CD8-positive, alpha-beta memory T cell (primary cell): ENCODE data around the gene AKT1S1. TPM values are rescaled to one million over a fixed set of nuclear protein-coding genes. Genes with fewer than 3 reads are reported as not detected.
"Not testable (repeated sequence)": the region's sequence is repeated elsewhere in the genome, so short reads cannot be mapped to it uniquely, and the experiment has no call there.

Experiments
- CTCF ChIA-PET: fragments of 350-600 bp; sonication (Branson Sonifier 250); formaldehyde crosslinking; loops from one replicate; lab custom pipeline; 2021; ENCODE audit warnings: antibody characterized with exemption; lab: Charles Lee
- POLR2A ChIA-PET: fragments of 350-600 bp; sonication (Branson Sonifier 250); formaldehyde crosslinking; loops from one replicate; lab custom pipeline; 2021; ENCODE audit warnings: antibody characterized with exemption; lab: Charles Lee
- DNase-seq, 5 donors: peaks; one replicate each; pipeline versions ENCODE4 v3.0.0 to v3.0.0-alpha.2; 2020 to 2022; ENCODE audit warnings: mixed read lengths in 1 of 5
- H3K27ac ChIP-seq: one replicate; pipeline ENCODE4 v1.7.0; 2013; ENCODE audit warnings: low read depth, mild to moderate bottlenecking, low read length, moderate library complexity
- H3K27me3 ChIP-seq: 2 replicates; pipeline ENCODE4 v1.7.0; 2013; ENCODE audit warnings: low read length, mild to moderate bottlenecking; ENCODE audit not compliant: insufficient read depth, poor library complexity, severe bottlenecking
- H3K36me3 ChIP-seq: 2 replicates; pipeline ENCODE4 v1.7.0; 2013; ENCODE audit warnings: mild to moderate bottlenecking, low read length, moderate library complexity; ENCODE audit not compliant: insufficient read depth
- H3K4me1 ChIP-seq: 2 replicates; pipeline ENCODE4 v1.7.0; 2013; ENCODE audit warnings: mild to moderate bottlenecking, low read length, moderate library complexity; ENCODE audit not compliant: insufficient read depth
- H3K4me3 ChIP-seq: 2 replicates; pipeline ENCODE4 v1.7.0; 2013; ENCODE audit warnings: mild to moderate bottlenecking, low read length
- H3K9me3 ChIP-seq: 2 replicates; pipeline ENCODE4 v1.7.0; 2013; ENCODE audit warnings: mild to moderate bottlenecking, low read length
- H3K27ac Mint-ChIP-seq, 8 donors: one replicate each; pipeline ENCODE4 v1.8.0; 2020 to 2021; ENCODE audit warnings: mixed read lengths in 8 of 8, mild to moderate bottlenecking in 6 of 8, inconsistent platforms in 3 of 8, moderate library complexity in 3 of 8
- H3K27me3 Mint-ChIP-seq, 2 donors: one replicate each; pipeline ENCODE4 v1.8.0; 2020 to 2021; ENCODE audit warnings: mixed read lengths in 2 of 2, mild to moderate bottlenecking in 1 of 2, moderate library complexity in 1 of 2
- H3K36me3 Mint-ChIP-seq, 3 donors: one replicate each; pipeline ENCODE4 v1.8.0; 2020 to 2021; ENCODE audit warnings: mixed read lengths in 3 of 3, inconsistent platforms in 1 of 3, mild to moderate bottlenecking in 1 of 3
- H3K4me1 Mint-ChIP-seq, 3 donors: one replicate each; pipeline ENCODE4 v1.8.0; 2020 to 2021; ENCODE audit warnings: mixed read lengths in 3 of 3, inconsistent platforms in 1 of 3, mild to moderate bottlenecking in 1 of 3
- H3K4me3 Mint-ChIP-seq, 7 donors: one replicate each; pipeline ENCODE4 v1.8.0; 2020 to 2021; ENCODE audit warnings: mixed read lengths in 7 of 7, mild to moderate bottlenecking in 6 of 7, moderate library complexity in 4 of 7, inconsistent platforms in 2 of 7
- H3K9me3 Mint-ChIP-seq, 5 donors: one replicate each; pipeline ENCODE4 v1.8.0; 2020 to 2022; ENCODE audit warnings: mixed read lengths in 5 of 5, mild to moderate bottlenecking in 3 of 5, moderate library complexity in 2 of 5, inconsistent platforms in 1 of 5
- polyA plus RNA-seq: library from polyadenylated mRNA; unstranded; fragments of 300-500 nt; fragmentation: Illumina TruSeq; gene quantifications from one replicate; pipeline ENCODE4 v1.2.3, GENCODE V29; 2021
- total RNA-seq, 2 experiments: library from RNA; stranded (reverse); gene quantifications; one replicate each; pipeline ENCODE4 v1.2.3, GENCODE V29; 2021

AKT1S1 gene
- total and polyA plus RNA-seq, 3 experiments from 2014 or later = 4.7 to 33.6 (median 32.8) TPM

DNA sequence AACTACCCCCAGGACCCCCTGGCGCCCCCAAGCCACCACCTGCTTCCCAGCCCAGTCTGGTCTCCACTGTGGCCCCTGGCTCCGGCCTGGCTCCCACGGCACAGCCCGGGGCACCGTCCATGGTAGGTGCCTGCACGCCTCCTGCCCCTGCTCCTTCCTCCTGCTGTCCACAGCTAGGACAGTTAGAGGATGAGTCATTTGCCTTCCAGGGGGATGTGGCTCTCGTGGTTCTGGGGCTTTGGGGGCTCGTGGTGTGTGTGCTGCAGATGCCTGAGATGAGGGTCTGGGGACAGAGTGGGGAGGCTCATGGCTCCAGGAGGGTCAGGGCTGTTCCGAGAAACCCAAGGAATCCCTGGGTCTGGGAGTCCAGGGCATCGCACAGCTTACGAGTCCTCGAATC is 46.4 kb downstream of the AKT1S1 start:
- no peak overlapping the region for H3K27ac ChIP-seq
- Mint-ChIP-seq H3K4me3 (no peak overlapping the region), H3K4me1 (peaks cover 4 to 7% (median 7%) of the 10 kb centered on the region in 3 donors), H3K36me3 (peaks cover 2 to 72% (median 4%) of the 10 kb centered on the region in 3 donors), H3K27me3 (no peaks in the 10 kb centered on the region), H3K9me3 (no peaks in the 10 kb centered on the region), H3K27ac (no peak overlapping the region)
- H3K36me3 ChIP-seq = peaks cover 18% of the 10 kb centered on the region
- no peaks in the 10 kb centered on the region for H3K27me3 ChIP-seq
- no peak for DNase-seq
- no peaks in the 10 kb centered on the region for H3K4me1 ChIP-seq
- ChIA-PET CTCF (no interaction called here), POLR2A (no interaction called here)
- H3K9me3 ChIP-seq = no peaks in the 10 kb centered on the region
- H3K4me3 ChIP-seq = no peak overlapping the region

GRCh38 chr19:49829721-49830120 is 47.4 kb downstream of the AKT1S1 start:
- no peaks in the 10 kb centered on the region for H3K27me3 Mint-ChIP-seq
- POLR2A ChIA-PET = interaction anchor here (0.7 kb wide), 1 partner anchor 10 kb away, joined by 4 read pairs; no protein-coding TSS in a partner anchor
- no peak overlapping the region for H3K27ac Mint-ChIP-seq
- H3K4me3 Mint-ChIP-seq = no peak overlapping the region
- H3K4me1 Mint-ChIP-seq = peaks cover 4 to 7% (median 7%) of the 10 kb centered on the region in 3 donors
- H3K36me3 Mint-ChIP-seq = peaks cover 2 to 69% (median 4%) of the 10 kb centered on the region in 3 donors
- no peak overlapping the region for H3K27ac ChIP-seq
- no peak overlapping the region for H3K4me3 ChIP-seq
- no peaks in the 10 kb centered on the region for H3K9me3 Mint-ChIP-seq
- CTCF ChIA-PET = no interaction called here
- H3K9me3 ChIP-seq = no peaks in the 10 kb centered on the region
- no peaks in the 10 kb centered on the region for H3K4me1 ChIP-seq
- peaks cover 14% of the 10 kb centered on the region for H3K36me3 ChIP-seq
- no peaks in the 10 kb centered on the region for H3K27me3 ChIP-seq
- no peak for DNase-seq

DNA sequence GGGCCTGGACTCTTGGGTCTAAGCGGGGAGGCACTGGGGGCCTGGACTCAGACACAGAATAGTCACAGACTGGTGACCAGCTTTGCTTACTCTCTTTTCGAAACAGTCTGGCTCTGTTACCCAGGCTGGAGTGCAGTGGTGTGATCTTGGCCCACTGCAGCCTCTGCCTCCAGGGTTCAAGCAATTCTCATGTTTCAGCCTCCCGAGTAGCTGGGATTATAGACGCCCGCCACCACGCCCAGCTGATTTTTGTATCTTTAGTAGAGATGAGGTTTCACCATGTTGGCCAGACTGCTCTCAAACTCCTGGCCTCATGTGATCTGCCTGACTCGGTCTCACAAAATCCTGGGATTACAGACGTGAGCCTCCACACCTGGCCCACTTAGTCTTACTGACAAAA is 48.0 kb downstream of the AKT1S1 start:
- no peaks in the 10 kb centered on the region for H3K4me1 ChIP-seq
- no peak for DNase-seq
- ChIA-PET POLR2A (interaction anchor here (0.6 kb wide), 1 partner anchor 441 kb away, joined by 3 read pairs; the partner anchor contains the start of gene KASH5), CTCF (no interaction called here)
- H3K9me3 ChIP-seq = no peaks in the 10 kb centered on the region
- Mint-ChIP-seq H3K4me3 (no peak overlapping the region), H3K27me3 (no peaks in the 10 kb centered on the region), H3K27ac (no peak overlapping the region), H3K4me1 (peaks cover 4 to 10% (median 7%) of the 10 kb centered on the region in 3 donors), H3K36me3 (peaks cover 2 to 67% (median 4%) of the 10 kb centered on the region in 3 donors), H3K9me3 (no peaks in the 10 kb centered on the region)
- no peak overlapping the region for H3K27ac ChIP-seq
- H3K27me3 ChIP-seq = no peaks in the 10 kb centered on the region
- no peak overlapping the region for H3K4me3 ChIP-seq
- peaks cover 14% of the 10 kb centered on the region for H3K36me3 ChIP-seq

DNA sequence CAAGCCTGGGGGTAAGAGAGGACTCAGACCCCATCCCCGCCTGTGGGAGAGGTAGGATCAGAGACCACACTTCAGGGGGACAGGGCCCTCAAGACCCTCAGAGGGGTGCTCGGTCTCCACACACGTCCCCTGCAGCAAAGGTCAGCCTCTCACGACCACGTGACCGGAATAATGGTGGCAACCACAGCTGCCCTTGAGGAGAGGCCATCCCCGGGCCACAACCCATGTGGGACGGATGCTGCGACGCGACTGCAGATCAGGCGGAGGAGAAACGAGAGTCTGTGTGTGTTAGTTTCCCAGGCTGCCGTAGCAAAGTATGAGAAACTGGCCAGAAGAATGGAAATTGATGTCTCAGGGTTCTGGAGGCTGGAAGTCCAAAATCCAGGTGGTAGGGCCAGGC is 50.1 kb downstream of the AKT1S1 start:
- H3K4me1 ChIP-seq = no peaks in the 10 kb centered on the region
- H3K27ac ChIP-seq = no peak overlapping the region
- no peaks in the 10 kb centered on the region for H3K27me3 ChIP-seq
- no peak overlapping the region for H3K4me3 ChIP-seq
- no peak for DNase-seq
- no peak overlapping the region for H3K27ac Mint-ChIP-seq
- H3K4me3 Mint-ChIP-seq = no peak overlapping the region
- ChIA-PET CTCF (no interaction called here), POLR2A (no interaction called here)
- H3K36me3 ChIP-seq = peaks cover 5% of the 10 kb centered on the region
- no peaks in the 10 kb centered on the region for H3K9me3 Mint-ChIP-seq
- no peaks in the 10 kb centered on the region for H3K9me3 ChIP-seq
- no peaks in the 10 kb centered on the region for H3K27me3 Mint-ChIP-seq
- H3K4me1 Mint-ChIP-seq = peaks cover 6 to 11% (median 8%) of the 10 kb centered on the region in 3 donors
- H3K36me3 Mint-ChIP-seq = peaks cover 0 to 60% (median 0%) of the 10 kb centered on the region in 3 donors

DNA sequence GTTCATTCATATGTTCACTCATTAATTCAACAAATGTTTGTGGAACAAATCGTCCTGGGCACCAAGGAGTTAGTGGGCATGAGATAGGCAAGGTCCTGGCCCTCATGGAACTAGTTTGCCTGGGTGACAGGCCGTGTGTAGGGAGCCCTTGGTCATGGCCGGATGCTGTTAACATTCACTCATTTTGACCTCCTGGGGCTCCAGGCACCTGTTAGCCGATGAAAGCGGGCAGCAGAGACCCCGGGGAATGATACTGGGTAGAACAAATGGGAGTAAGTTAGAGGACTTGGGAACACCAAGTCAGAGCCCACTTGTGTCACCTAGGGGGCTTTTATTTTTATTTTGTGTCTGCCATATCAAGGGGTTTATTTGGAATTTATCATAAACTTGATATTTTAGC is 52.5 kb downstream of the AKT1S1 start:
- Histone ChIP-seq H3K36me3 (no peaks in the 10 kb centered on the region), H3K4me1 (peaks cover under 1% of the 10 kb centered on the region), H3K4me3 (no peak overlapping the region), H3K27ac (no peak overlapping the region), H3K27me3 (no peaks in the 10 kb centered on the region), H3K9me3 (no peaks in the 10 kb centered on the region)
- peaks cover 10 to 22% (median 16%) of the 10 kb centered on the region in 3 donors for H3K4me1 Mint-ChIP-seq
- H3K27me3 Mint-ChIP-seq = no peaks in the 10 kb centered on the region
- POLR2A ChIA-PET = no interaction called here
- DNase-seq = no peak
- peaks cover 0 to 54% (median 3%) of the 10 kb centered on the region in 3 donors for H3K36me3 Mint-ChIP-seq
- H3K4me3 Mint-ChIP-seq = no peak overlapping the region
- H3K9me3 Mint-ChIP-seq = no peaks in the 10 kb centered on the region
- CTCF ChIA-PET = no interaction called here
- no peak overlapping the region for H3K27ac Mint-ChIP-seq

DNA sequence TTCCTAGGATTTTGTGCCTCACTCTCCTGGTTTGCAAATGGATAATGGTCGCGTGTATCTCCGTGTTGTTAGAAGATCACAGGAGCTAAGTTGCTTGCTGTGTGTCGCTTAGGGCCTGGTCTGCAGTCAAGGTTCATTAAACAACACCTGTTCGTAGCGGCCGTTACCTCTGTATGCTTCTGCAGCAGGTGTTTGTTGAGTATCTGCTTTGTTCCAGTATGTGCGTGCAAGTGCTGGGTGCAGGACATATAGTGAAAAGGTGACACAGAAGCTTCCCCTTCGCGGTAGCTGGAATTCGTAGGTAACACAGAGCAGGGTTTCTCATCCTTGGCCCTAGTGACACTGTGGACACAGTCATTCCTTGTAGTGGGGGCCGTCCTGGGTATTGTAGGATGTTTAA is 53.7 kb downstream of the AKT1S1 start:
- H3K36me3 Mint-ChIP-seq = peaks cover 0 to 50% (median 3%) of the 10 kb centered on the region in 3 donors
- POLR2A ChIA-PET = no interaction called here

GRCh38 chr19:49820125-49820524 is 57.0 kb downstream of the AKT1S1 start:
- H3K27ac Mint-ChIP-seq = peak overlapping the region in 2 of 8 donors; percentile 66 to 100
- no peak overlapping the region for H3K4me3 ChIP-seq
- peaks cover 20% of the 10 kb centered on the region for H3K4me1 ChIP-seq
- POLR2A ChIA-PET = no interaction called here
- DNase-seq = no peak
- no peaks in the 10 kb centered on the region for H3K9me3 Mint-ChIP-seq
- H3K27ac ChIP-seq = peak overlapping the region; percentile 38
- H3K9me3 ChIP-seq = no peaks in the 10 kb centered on the region
- peak overlapping the region; percentile 24 to 100 (median 62) for H3K4me3 Mint-ChIP-seq
- H3K36me3 ChIP-seq = no peaks in the 10 kb centered on the region
- peaks cover 0 to 10% of the 10 kb centered on the region in 2 donors for H3K27me3 Mint-ChIP-seq
- CTCF ChIA-PET = no interaction called here
- H3K27me3 ChIP-seq = no peaks in the 10 kb centered on the region
- H3K36me3 Mint-ChIP-seq = peaks cover 0 to 46% (median 3%) of the 10 kb centered on the region in 3 donors
- peaks cover 23 to 41% (median 35%) of the 10 kb centered on the region in 3 donors for H3K4me1 Mint-ChIP-seq

More for the DNA sequence above, 53.7 kb downstream of the AKT1S1 start:
- peak overlapping the region in 1 of 7 donors; percentile 65 for H3K4me3 Mint-ChIP-seq
- no peaks in the 10 kb centered on the region for H3K27me3 Mint-ChIP-seq
- peak overlapping the region in 1 of 8 donors; percentile 14 for H3K27ac Mint-ChIP-seq
- Histone ChIP-seq H3K4me1 (peaks cover 12% of the 10 kb centered on the region), H3K27me3 (no peaks in the 10 kb centered on the region), H3K36me3 (no peaks in the 10 kb centered on the region), H3K27ac (no peak overlapping the region), H3K9me3 (no peaks in the 10 kb centered on the region), H3K4me3 (no peak overlapping the region)
- no peak for DNase-seq
- CTCF ChIA-PET = no interaction called here
- peaks cover 20 to 31% (median 25%) of the 10 kb centered on the region in 3 donors for H3K4me1 Mint-ChIP-seq
- no peaks in the 10 kb centered on the region for H3K9me3 Mint-ChIP-seq

DNA sequence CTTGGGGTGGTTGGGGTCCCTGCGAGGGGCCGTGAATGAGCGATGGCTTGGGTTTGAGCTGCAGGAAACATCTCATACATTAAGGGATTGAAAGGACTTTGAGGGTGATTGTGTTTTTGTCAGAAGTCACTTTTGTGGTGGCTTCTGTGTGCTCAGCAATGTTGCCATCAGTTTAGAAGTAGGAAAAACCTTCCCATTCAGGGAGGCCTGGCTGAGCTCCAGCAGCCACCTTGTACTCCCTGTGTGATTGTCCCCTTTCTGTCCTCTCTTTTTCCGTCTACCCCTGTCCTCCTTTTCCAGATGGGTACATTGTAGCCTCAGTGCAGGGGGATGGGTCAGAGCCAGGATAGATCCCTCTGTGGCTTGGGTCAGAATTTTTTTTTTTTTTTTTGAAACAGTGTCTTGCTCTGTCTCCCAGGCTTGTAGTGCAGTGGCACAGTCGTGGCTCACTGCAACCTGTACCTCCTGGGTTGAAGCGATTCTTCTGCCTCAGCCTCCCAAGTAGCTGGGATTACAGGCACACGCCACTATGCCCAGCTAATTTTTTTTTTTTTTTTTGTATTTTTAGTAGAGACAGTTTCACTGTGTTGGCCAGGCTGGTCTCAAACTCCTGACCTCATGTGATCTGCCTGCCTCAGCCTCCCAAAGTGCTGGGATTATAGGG is 57.6 kb downstream of the AKT1S1 start:
- Mint-ChIP-seq H3K36me3 (peaks cover 0 to 42% (median 3%) of the 10 kb centered on the region in 3 donors), H3K4me3 (peak overlapping the region; percentile 93 to 100 (median 99)), H3K27me3 (peaks cover 0 to 10% of the 10 kb centered on the region in 2 donors), H3K4me1 (peaks cover 24 to 42% (median 37%) of the 10 kb centered on the region in 3 donors), H3K27ac (peak overlapping the region; percentile 52 to 100 (median 100))
- POLR2A ChIA-PET = interaction anchor here (0.7 to 1.9 kb wide), 2 partner anchors 48 to 53 kb away, joined by 4 to 6 read pairs; no protein-coding TSS in a partner anchor
- DNase-seq, H3K27me3 ChIP-seq, H3K9me3 ChIP-seq, H3K9me3 Mint-ChIP-seq, H3K36me3 ChIP-seq: not testable (repeated sequence)
- peak overlapping the region; percentile 86 for H3K4me3 ChIP-seq
- CTCF ChIA-PET = interaction anchor here (0.8 kb wide), 1 partner anchor 71 kb away, joined by 3 read pairs; no protein-coding TSS in a partner anchor
- peaks cover 20% of the 10 kb centered on the region for H3K4me1 ChIP-seq
- peak overlapping the region; percentile 99 for H3K27ac ChIP-seq
